Retinal pigment epithelial cell (primary cell): ENCODE data around the gene SMG9.

Source experiments
- DNase-seq: peaks from one replicate; pipeline ENCODE4 v3.0.0-alpha.2; 2010; ENCODE audit warnings: low read depth
- H3K4me3 ChIP-seq: 2 replicates; pipeline ENCODE4 v1.5.1; 2011; ENCODE audit warnings: mild to moderate bottlenecking, low read length, control low read depth, moderate library complexity
- TF ChIP-seq, protein P1 (sequence below): conservative IDR thresholded peaks from 2 replicates; pipeline ENCODE4 v1.5.1; 2011; ENCODE audit warnings: low read depth, low read length, control low read depth, inconsistent platforms

SMG9 gene

GRCh38 chr19:43681821-43682220 is 72.9 kb downstream of the SMG9 start:
- no peak for DNase-seq
- H3K4me3 ChIP-seq, result no peak overlapping the region
- TF ChIP-seq, protein P1, sequence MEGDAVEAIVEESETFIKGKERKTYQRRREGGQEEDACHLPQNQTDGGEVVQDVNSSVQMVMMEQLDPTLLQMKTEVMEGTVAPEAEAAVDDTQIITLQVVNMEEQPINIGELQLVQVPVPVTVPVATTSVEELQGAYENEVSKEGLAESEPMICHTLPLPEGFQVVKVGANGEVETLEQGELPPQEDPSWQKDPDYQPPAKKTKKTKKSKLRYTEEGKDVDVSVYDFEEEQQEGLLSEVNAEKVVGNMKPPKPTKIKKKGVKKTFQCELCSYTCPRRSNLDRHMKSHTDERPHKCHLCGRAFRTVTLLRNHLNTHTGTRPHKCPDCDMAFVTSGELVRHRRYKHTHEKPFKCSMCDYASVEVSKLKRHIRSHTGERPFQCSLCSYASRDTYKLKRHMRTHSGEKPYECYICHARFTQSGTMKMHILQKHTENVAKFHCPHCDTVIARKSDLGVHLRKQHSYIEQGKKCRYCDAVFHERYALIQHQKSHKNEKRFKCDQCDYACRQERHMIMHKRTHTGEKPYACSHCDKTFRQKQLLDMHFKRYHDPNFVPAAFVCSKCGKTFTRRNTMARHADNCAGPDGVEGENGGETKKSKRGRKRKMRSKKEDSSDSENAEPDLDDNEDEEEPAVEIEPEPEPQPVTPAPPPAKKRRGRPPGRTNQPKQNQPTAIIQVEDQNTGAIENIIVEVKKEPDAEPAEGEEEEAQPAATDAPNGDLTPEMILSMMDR, result no peak

- TF ChIP-seq, protein P1, result no peak
- no peak for DNase-seq
- H3K4me3 ChIP-seq, result no peak overlapping the region
These were observed 76.1 kb downstream of the SMG9 start for GRCh38 chr19:43678512-43679261.
